Activated CD4-positive, alpha-beta T cell treated with anti-CD3 and anti-CD28 coated beads for 48 hours (primary cell): ENCODE data around the gene TPPP3.

Source experiments
- DNase-seq: peaks from one replicate; pipeline ENCODE4 v3.0.0-alpha.2; 2020

TPPP3 gene

GRCh38 chr16:67393111-67393787 lies at the start of gene TPPP3:
Gene TPPP3, minus strand, starts transcription at chr16:67393498. Its CDS starts 2,387 bp downstream, at chr16:67391111.
- DNase-seq = peak; percentile 66

GRCh38 chr16:67442581-67443255 lies 49.4 kb upstream of the TPPP3 start:
- DNase-seq = no peak

GRCh38 chr16:67441907-67442306 lies 48.6 kb upstream of the TPPP3 start:
- no peak for DNase-seq

- DNase-seq = no peak
These were observed 48.0 kb upstream of the TPPP3 start for GRCh38 chr16:67441271-67441753.

- no peak for DNase-seq
These were observed 45.6 kb upstream of the TPPP3 start for GRCh38 chr16:67438824-67439393.

- no peak for DNase-seq
These were observed 44.9 kb upstream of the TPPP3 start for GRCh38 chr16:67438098-67438791.

- DNase-seq = no peak
These were observed 44.2 kb upstream of the TPPP3 start for GRCh38 chr16:67437513-67437912.

GRCh38 chr16:67436640-67437193 lies 43.4 kb upstream of the TPPP3 start:
- no peak for DNase-seq

GRCh38 chr16:67435758-67436164 lies 42.5 kb upstream of the TPPP3 start:
- DNase-seq = no peak

GRCh38 chr16:67433131-67433719 lies 39.9 kb upstream of the TPPP3 start:
- DNase-seq = no peak

GRCh38 chr16:67432506-67432890 lies 39.2 kb upstream of the TPPP3 start:
- DNase-seq = no peak

GRCh38 chr16:67431775-67432505 lies 38.6 kb upstream of the TPPP3 start:
- DNase-seq = no peak

GRCh38 chr16:67430977-67431774 lies 37.9 kb upstream of the TPPP3 start, which contains the start of gene HSD11B2:
Gene HSD11B2, plus strand, starts transcription at chr16:67431121. Its CDS starts 128 bp downstream, at chr16:67431249.
- peak; percentile 22 for DNase-seq

- peak; percentile 46 for DNase-seq
These were observed 37.2 kb upstream of the TPPP3 start for GRCh38 chr16:67430504-67430976.

GRCh38 chr16:67429799-67430503 lies 36.7 kb upstream of the TPPP3 start:
- DNase-seq = no peak

GRCh38 chr16:67429053-67429798 lies 35.9 kb upstream of the TPPP3 start:
- no peak for DNase-seq

- DNase-seq = peak; percentile 73
These were observed 34.9 kb upstream of the TPPP3 start for GRCh38 chr16:67428146-67428731.

GRCh38 chr16:67426950-67427349 lies 33.7 kb upstream of the TPPP3 start:
- DNase-seq = no peak

- DNase-seq = no peak
These were observed 32.7 kb upstream of the TPPP3 start for GRCh38 chr16:67426022-67426421.
